ENCODE data around the gene DCN.

The DCN gene

DNA sequence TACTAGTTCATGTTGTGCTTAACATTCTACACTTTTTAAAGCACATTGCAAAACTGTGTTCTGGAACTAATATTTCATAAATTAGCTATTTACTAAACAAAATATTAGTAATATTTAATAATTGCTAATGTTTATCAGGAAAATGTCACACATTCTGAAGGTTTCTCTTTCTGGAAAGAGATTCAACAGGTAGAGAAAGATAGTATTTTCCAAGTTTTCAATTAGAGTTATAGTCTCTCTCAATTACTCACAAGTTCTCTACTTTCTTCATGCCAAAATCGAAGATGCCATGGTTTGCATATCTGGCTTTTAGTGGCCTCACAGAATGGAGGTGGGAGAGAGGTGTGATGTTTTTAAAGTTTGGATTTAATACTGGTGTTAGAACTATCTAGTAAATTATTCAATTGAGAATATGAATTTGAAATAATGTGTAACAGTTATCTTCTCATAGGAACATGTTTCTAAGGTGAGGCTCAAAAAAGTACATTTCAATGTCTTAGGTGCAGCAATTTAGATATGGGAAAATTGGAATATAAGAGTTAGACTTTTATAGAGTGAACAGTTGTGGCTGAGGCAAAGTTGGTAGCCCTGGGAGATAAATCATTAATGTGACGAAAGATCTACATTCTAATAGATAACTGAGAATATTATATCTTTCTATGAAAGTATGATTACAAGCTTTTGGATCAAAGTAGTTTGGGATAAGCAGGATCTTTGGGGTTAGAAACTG is 72.9 kb downstream of the DCN start:
- no peak overlapping the region for H2AFZ ChIP-seq (ENCODE audit: low read length)
- TF ChIP-seq EZH2phosphoT487 (IDR thresholded peaks at IDR 0.05; ENCODE audit: borderline replicate concordance) (no peak), CTCF (conservative IDR thresholded peaks at IDR 0.05; ENCODE audit: low read length) (no peak)
- no peaks in the 10 kb centered on the region for H3K9me3 ChIP-seq (ENCODE audit: insufficient read depth, low read depth, low read length)
- H3K4me2 ChIP-seq (ENCODE audit: low read depth, low read length, poor library complexity, severe bottlenecking), result no peak overlapping the region
- H4K20me1 ChIP-seq (ENCODE audit: insufficient read depth, low read length, poor library complexity, severe bottlenecking), result no peaks in the 10 kb centered on the region
- no peaks in the 10 kb centered on the region for H3K4me1 ChIP-seq (ENCODE audit: insufficient read depth, low read length, poor library complexity, severe bottlenecking)
- no peak overlapping the region for H3K4me3 ChIP-seq (ENCODE audit: low read length, poor library complexity, severe bottlenecking)
- H3K9ac ChIP-seq (ENCODE audit: low read depth, low read length, poor library complexity, severe bottlenecking), result no peak overlapping the region
- H3K36me3 ChIP-seq (ENCODE audit: insufficient read depth, low read length), result no peaks in the 10 kb centered on the region
- no peaks in the 10 kb centered on the region for H3K79me2 ChIP-seq (ENCODE audit: insufficient read depth, low read length)
- no peaks in the 10 kb centered on the region for H3F3A ChIP-seq (ENCODE audit: low read depth)
- no peaks in the 10 kb centered on the region for H3K27me3 ChIP-seq (ENCODE audit: insufficient read depth, low read length, poor library complexity, severe bottlenecking)
- no peaks in the 10 kb centered on the region for H3K9me2 ChIP-seq (replicated peaks; ENCODE audit: low read depth, low read length)

GRCh38 chr12:91109148-91109564 is 73.5 kb downstream of the DCN start:
- H3K9me2 ChIP-seq (replicated peaks; ENCODE audit: low read depth, low read length), result no peaks in the 10 kb centered on the region
- H3K4me3 ChIP-seq (ENCODE audit: low read length, poor library complexity, severe bottlenecking), result no peak overlapping the region
- H3K9ac ChIP-seq (ENCODE audit: low read depth, low read length, poor library complexity, severe bottlenecking), result no peak overlapping the region
- no peaks in the 10 kb centered on the region for H4K20me1 ChIP-seq (ENCODE audit: insufficient read depth, low read length, poor library complexity, severe bottlenecking)
- H3K9me3 ChIP-seq (ENCODE audit: insufficient read depth, low read depth, low read length), result no peaks in the 10 kb centered on the region
- TF ChIP-seq EZH2phosphoT487 (IDR thresholded peaks at IDR 0.05; ENCODE audit: borderline replicate concordance) (no peak), CTCF (conservative IDR thresholded peaks at IDR 0.05; ENCODE audit: low read length) (peak; percentile 83)
- no peaks in the 10 kb centered on the region for H3K79me2 ChIP-seq (ENCODE audit: insufficient read depth, low read length)
- no peaks in the 10 kb centered on the region for H3K4me1 ChIP-seq (ENCODE audit: insufficient read depth, low read length, poor library complexity, severe bottlenecking)
- H3F3A ChIP-seq (ENCODE audit: low read depth), result no peaks in the 10 kb centered on the region
- peak overlapping the region; percentile 39; the same call in 1 of the 2 replicates for H2AFZ ChIP-seq (ENCODE audit: low read length)
- H3K4me2 ChIP-seq (ENCODE audit: low read depth, low read length, poor library complexity, severe bottlenecking), result no peak overlapping the region
- no peaks in the 10 kb centered on the region for H3K27me3 ChIP-seq (ENCODE audit: insufficient read depth, low read length, poor library complexity, severe bottlenecking)
- no peaks in the 10 kb centered on the region for H3K36me3 ChIP-seq (ENCODE audit: insufficient read depth, low read length)

DNA sequence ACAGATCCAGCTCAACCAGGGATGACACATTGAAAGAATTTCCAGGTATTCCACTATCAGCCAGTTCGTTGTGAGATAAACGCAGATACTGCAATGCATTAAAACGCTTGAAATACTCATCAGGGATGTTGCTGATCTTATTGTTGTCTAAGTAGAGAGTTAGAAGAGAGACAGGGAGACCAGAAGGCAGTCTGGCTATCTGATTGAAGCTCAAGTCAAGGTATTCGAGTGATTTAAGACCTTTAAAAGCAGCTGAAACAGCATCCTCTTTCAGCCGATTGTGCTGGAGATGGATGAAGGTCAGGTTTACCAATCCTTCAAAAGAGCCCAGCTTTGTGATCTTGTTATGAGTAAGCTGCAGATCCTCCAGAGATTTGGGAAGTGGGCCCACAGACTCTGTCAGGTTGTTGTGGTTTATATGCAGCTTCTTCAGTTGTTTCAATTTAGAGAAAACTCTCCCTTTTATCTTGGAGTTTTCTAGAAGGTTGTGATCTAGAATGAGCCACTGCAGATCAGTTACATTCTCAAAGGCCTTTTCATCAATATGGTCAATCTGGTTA is 74.3 kb downstream of the DCN start:
- no peaks in the 10 kb centered on the region for H3K4me1 ChIP-seq (ENCODE audit: insufficient read depth, low read length, poor library complexity, severe bottlenecking)
- TF ChIP-seq EZH2phosphoT487 (IDR thresholded peaks at IDR 0.05; ENCODE audit: borderline replicate concordance) (no peak), CTCF (conservative IDR thresholded peaks at IDR 0.05; ENCODE audit: low read length) (no peak)
- H3F3A ChIP-seq (ENCODE audit: low read depth), result no peaks in the 10 kb centered on the region
- H3K9me2 ChIP-seq (replicated peaks; ENCODE audit: low read depth, low read length), result no peaks in the 10 kb centered on the region
- no peaks in the 10 kb centered on the region for H3K79me2 ChIP-seq (ENCODE audit: insufficient read depth, low read length)
- H2AFZ ChIP-seq (ENCODE audit: low read length), result no peak overlapping the region
- no peaks in the 10 kb centered on the region for H3K27me3 ChIP-seq (ENCODE audit: insufficient read depth, low read length, poor library complexity, severe bottlenecking)
- no peak overlapping the region for H3K4me3 ChIP-seq (ENCODE audit: low read length, poor library complexity, severe bottlenecking)
- H3K9ac ChIP-seq (ENCODE audit: low read depth, low read length, poor library complexity, severe bottlenecking), result no peak overlapping the region
- no peaks in the 10 kb centered on the region for H3K36me3 ChIP-seq (ENCODE audit: insufficient read depth, low read length)
- no peak overlapping the region for H3K4me2 ChIP-seq (ENCODE audit: low read depth, low read length, poor library complexity, severe bottlenecking)
- H3K9me3 ChIP-seq (ENCODE audit: insufficient read depth, low read depth, low read length), result no peaks in the 10 kb centered on the region
- no peaks in the 10 kb centered on the region for H4K20me1 ChIP-seq (ENCODE audit: insufficient read depth, low read length, poor library complexity, severe bottlenecking)

Measured in Loucy (cell line).